Activated naive CD4-positive, alpha-beta T cell treated with anti-CD3 and anti-CD28 coated beads, Interleukin-2, amount 10 ng/mL, durations not matched to agents 7 days and 5 days (primary cell): ENCODE measurements around the gene HRH3.

ENCODE experiments used
- CTCF ChIA-PET: fragments of 350-600 bp; sonication (Branson Sonifier 250); formaldehyde crosslinking; loops from one replicate; lab custom pipeline; 2021; ENCODE audit warnings: antibody characterized with exemption; lab: Charles Lee
- DNase-seq: peaks from one replicate; pipeline ENCODE4 v3.0.0-alpha.2; 2020
- H3K27ac Mint-ChIP-seq: one replicate; pipeline ENCODE4 v1.8.0; 2021; ENCODE audit warnings: mild to moderate bottlenecking, moderate library complexity, mixed read lengths
- H3K27me3 Mint-ChIP-seq: one replicate; pipeline ENCODE4 v1.8.0; 2021; ENCODE audit warnings: mild to moderate bottlenecking, mixed read lengths
- H3K36me3 Mint-ChIP-seq: one replicate; pipeline ENCODE4 v1.8.0; 2021; ENCODE audit warnings: mixed read lengths
- H3K4me1 Mint-ChIP-seq: one replicate; pipeline ENCODE4 v1.8.0; 2021; ENCODE audit warnings: mixed read lengths
- H3K4me3 Mint-ChIP-seq: one replicate; pipeline ENCODE4 v1.8.0; 2021; ENCODE audit warnings: mild to moderate bottlenecking, moderate library complexity, mixed read lengths
- H3K9me3 Mint-ChIP-seq: one replicate; pipeline ENCODE4 v1.8.0; 2021; ENCODE audit warnings: mixed read lengths

The HRH3 gene

GRCh38 chr20:62253398-62253797, 33.3 kb upstream of the HRH3 start:
- DNase-seq: no peak
- no peaks in the 10 kb centered on the region for H3K4me1 Mint-ChIP-seq
- no peaks in the 10 kb centered on the region for H3K9me3 Mint-ChIP-seq
- peaks cover 4% of the 10 kb centered on the region for H3K36me3 Mint-ChIP-seq
- CTCF ChIA-PET: no interaction called here
- H3K27me3 Mint-ChIP-seq: no peaks in the 10 kb centered on the region
- no peak overlapping the region for H3K27ac Mint-ChIP-seq
- no peak overlapping the region for H3K4me3 Mint-ChIP-seq

GRCh38 chr20:62252342-62252966, 32.4 kb upstream of the HRH3 start:
- Mint-ChIP-seq H3K36me3 (peaks cover 4% of the 10 kb centered on the region), H3K4me3 (no peak overlapping the region), H3K4me1 (no peaks in the 10 kb centered on the region), H3K27me3 (no peaks in the 10 kb centered on the region), H3K9me3 (no peaks in the 10 kb centered on the region), H3K27ac (no peak overlapping the region)
- CTCF ChIA-PET: no interaction called here
- no peak for DNase-seq

GRCh38 chr20:62248890-62249560, 28.9 kb upstream of the HRH3 start:
- Mint-ChIP-seq H3K9me3 (no peaks in the 10 kb centered on the region), H3K27ac (no peak overlapping the region), H3K27me3 (no peaks in the 10 kb centered on the region), H3K4me1 (peaks cover 9% of the 10 kb centered on the region), H3K36me3 (no peaks in the 10 kb centered on the region), H3K4me3 (no peak overlapping the region)
- CTCF ChIA-PET: no interaction called here
- DNase-seq: no peak

GRCh38 chr20:62246872-62247652, 27.0 kb upstream of the HRH3 start:
- H3K4me1 Mint-ChIP-seq: peaks cover 9% of the 10 kb centered on the region
- no peak for DNase-seq
- no peaks in the 10 kb centered on the region for H3K27me3 Mint-ChIP-seq
- H3K4me3 Mint-ChIP-seq: no peak overlapping the region
- H3K27ac Mint-ChIP-seq: no peak overlapping the region
- CTCF ChIA-PET: no interaction called here
- no peaks in the 10 kb centered on the region for H3K36me3 Mint-ChIP-seq
- no peaks in the 10 kb centered on the region for H3K9me3 Mint-ChIP-seq

GRCh38 chr20:62246431-62246830, 26.4 kb upstream of the HRH3 start:
- Mint-ChIP-seq H3K27ac (no peak overlapping the region), H3K9me3 (no peaks in the 10 kb centered on the region), H3K36me3 (peaks cover 4% of the 10 kb centered on the region), H3K27me3 (no peaks in the 10 kb centered on the region), H3K4me1 (peaks cover 15% of the 10 kb centered on the region), H3K4me3 (no peak overlapping the region)
- CTCF ChIA-PET: no interaction called here
- DNase-seq: no peak

GRCh38 chr20:62245911-62246280, 25.8 kb upstream of the HRH3 start:
- DNase-seq: no peak
- Mint-ChIP-seq H3K27me3 (no peaks in the 10 kb centered on the region), H3K4me3 (no peak overlapping the region), H3K36me3 (peaks cover 5% of the 10 kb centered on the region), H3K4me1 (peaks cover 18% of the 10 kb centered on the region), H3K9me3 (no peaks in the 10 kb centered on the region), H3K27ac (no peak overlapping the region)
- CTCF ChIA-PET: no interaction called here

- no peak overlapping the region for H3K27ac Mint-ChIP-seq
- CTCF ChIA-PET: no interaction called here
- peaks cover 5% of the 10 kb centered on the region for H3K36me3 Mint-ChIP-seq
- H3K9me3 Mint-ChIP-seq: no peaks in the 10 kb centered on the region
- H3K4me1 Mint-ChIP-seq: peaks cover 29% of the 10 kb centered on the region
- DNase-seq: no peak
- H3K4me3 Mint-ChIP-seq: no peak overlapping the region
- no peaks in the 10 kb centered on the region for H3K27me3 Mint-ChIP-seq
These were observed 24.6 kb upstream of the HRH3 start for GRCh38 chr20:62244644-62245108.

GRCh38 chr20:62243906-62244515, 23.9 kb upstream of the HRH3 start:
- Mint-ChIP-seq H3K4me1 (peaks cover 36% of the 10 kb centered on the region), H3K36me3 (peaks cover 6% of the 10 kb centered on the region), H3K27ac (no peak overlapping the region), H3K27me3 (no peaks in the 10 kb centered on the region), H3K9me3 (no peaks in the 10 kb centered on the region), H3K4me3 (no peak overlapping the region)
- CTCF ChIA-PET: no interaction called here
- DNase-seq: no peak

- peaks cover 38% of the 10 kb centered on the region for H3K4me1 Mint-ChIP-seq
- CTCF ChIA-PET: no interaction called here
These were observed 23.0 kb upstream of the HRH3 start for GRCh38 chr20:62243106-62243505.

GRCh38 chr20:62242176-62242575, 22.1 kb upstream of the HRH3 start:
- Mint-ChIP-seq H3K36me3 (peaks cover 6% of the 10 kb centered on the region), H3K4me1 (peaks cover 44% of the 10 kb centered on the region), H3K27ac (no peak overlapping the region), H3K9me3 (no peaks in the 10 kb centered on the region), H3K27me3 (no peaks in the 10 kb centered on the region), H3K4me3 (no peak overlapping the region)
- no peak for DNase-seq
- CTCF ChIA-PET: no interaction called here

More at GRCh38 chr20:62243106-62243505, 23.0 kb upstream of the HRH3 start:
- H3K27ac Mint-ChIP-seq: no peak overlapping the region
- H3K4me3 Mint-ChIP-seq: no peak overlapping the region
- H3K36me3 Mint-ChIP-seq: peaks cover 6% of the 10 kb centered on the region
- no peak for DNase-seq
- no peaks in the 10 kb centered on the region for H3K27me3 Mint-ChIP-seq
- no peaks in the 10 kb centered on the region for H3K9me3 Mint-ChIP-seq

GRCh38 chr20:62241506-62241905, 21.4 kb upstream of the HRH3 start:
- peaks cover 6% of the 10 kb centered on the region for H3K36me3 Mint-ChIP-seq
- H3K27me3 Mint-ChIP-seq: no peaks in the 10 kb centered on the region
- no peak overlapping the region for H3K27ac Mint-ChIP-seq
- no peak for DNase-seq
- no peaks in the 10 kb centered on the region for H3K9me3 Mint-ChIP-seq
- H3K4me1 Mint-ChIP-seq: peaks cover 44% of the 10 kb centered on the region
- no peak overlapping the region for H3K4me3 Mint-ChIP-seq
- CTCF ChIA-PET: no interaction called here

GRCh38 chr20:62240020-62240685, 20.1 kb upstream of the HRH3 start:
- DNase-seq: no peak
- H3K4me1 Mint-ChIP-seq: peaks cover 44% of the 10 kb centered on the region
- H3K4me3 Mint-ChIP-seq: peak overlapping the region; percentile 80
- CTCF ChIA-PET: no interaction called here
- peak overlapping the region; percentile 58 for H3K27ac Mint-ChIP-seq
- H3K36me3 Mint-ChIP-seq: peaks cover 6% of the 10 kb centered on the region
- no peaks in the 10 kb centered on the region for H3K27me3 Mint-ChIP-seq
- H3K9me3 Mint-ChIP-seq: no peaks in the 10 kb centered on the region

GRCh38 chr20:62239278-62239879, 19.3 kb upstream of the HRH3 start:
- H3K9me3 Mint-ChIP-seq: no peaks in the 10 kb centered on the region
- H3K27ac Mint-ChIP-seq: peak overlapping the region; percentile 88
- CTCF ChIA-PET: no interaction called here
- no peak for DNase-seq
- H3K36me3 Mint-ChIP-seq: peaks cover 6% of the 10 kb centered on the region
- H3K4me3 Mint-ChIP-seq: peak overlapping the region; percentile 80
- peaks cover 39% of the 10 kb centered on the region for H3K4me1 Mint-ChIP-seq
- no peaks in the 10 kb centered on the region for H3K27me3 Mint-ChIP-seq
